Lower leg skin (tissue), 4 donors: Measurements from ENCODE around the gene PTK6. TPM values are rescaled to one million over a fixed set of nuclear protein-coding genes. Genes with fewer than 3 reads are reported as not detected.
"Not testable (repeated sequence)": the region's sequence is repeated elsewhere in the genome, so short reads cannot be mapped to it uniquely, and the experiment has no call there.

Experiments
- DNase-seq, 2 donors: peaks; one replicate each; pipeline ENCODE4 v3.0.0-alpha.2; 2019; ENCODE audit warnings: low spot score in 2 of 2
- H3K4me3 ChIP-seq: fragments of 200-600 bp; sonication (generic); 2 replicates; pipeline ENCODE4 v1.5.1; 2017; ENCODE audit warnings: mild to moderate bottlenecking, low read depth; ENCODE audit not compliant: poor library complexity, severe bottlenecking
- CTCF ChIP-seq, 3 donors: fragments of 450-650 bp; IDR thresholded peaks; one replicate each; pipeline ENCODE4 v1.5.1; 2016; ENCODE audit warnings: antibody characterized with exemption in 3 of 3, mild to moderate bottlenecking in 3 of 3, moderate library complexity in 2 of 3
- POLR2A ChIP-seq, 2 donors: fragments of 450-650 bp; IDR thresholded peaks; one replicate each; pipeline ENCODE4 v1.6.1; 2016 to 2017; ENCODE audit warnings: antibody characterized with exemption in 2 of 2, mild to moderate bottlenecking in 1 of 2, moderate library complexity in 1 of 2
- WGBS, 2 donors: methylation state at CpG; one replicate each; pipeline ENCODE4 v1.1.5; 2018; 5-methylcytosine and 5-hydroxymethylcytosine counted together
- intact Hi-C: fragments of 100-400 bp; cut with DNase I; formaldehyde crosslinking; loops from one replicate; pipeline ENCODE4 v1.15.0; 2023; ENCODE audit warnings: low total_unique reads
- total RNA-seq, 4 donors: library from RNA; depleted of rRNA; stranded (reverse); fragments of >200 nt; gene quantifications; one replicate each; pipeline ENCODE4 v1.1.0, GENCODE V29; 2016

Gene PTK6
- total RNA-seq, 4 donors from 2014 or later = 72.4 to 101 (median 79.9) TPM

- WGBS, 2 donors = 37 to 62% methylated on average over 5 to 6 of the region's 40 CpGs
- peak in 1 of 3 donors; percentile 21 for TF ChIP-seq CTCF (IDR thresholded peaks at IDR 0.05)
- TF ChIP-seq POLR2A (IDR thresholded peaks at IDR 0.05) = no peak
- intact Hi-C loops = no loop called here
- peak within 1 kb of the TSS; percentile 41 for H3K4me3 ChIP-seq
- DNase-seq = peak; percentile 65 to 97
Measured at GRCh38 chr20:63574156-63574828, 37.1 kb upstream of the PTK6 start, which contains the start of gene HELZ2. Gene HELZ2, minus strand, starts transcription at chr20:63574239. Its CDS starts 1,854 bp downstream, at chr20:63572385.

GRCh38 chr20:63573647-63574131 lies 36.5 kb upstream of the PTK6 start:
- TF ChIP-seq CTCF (IDR thresholded peaks at IDR 0.05) = no peak
- WGBS, 2 donors = 2 to 13% methylated on average over 6 to 12 of the region's 24 CpGs
- no peak for DNase-seq
- intact Hi-C loops = no loop called here
- peak overlapping the region; percentile 41 for H3K4me3 ChIP-seq

- no peak for DNase-seq
- intact Hi-C loops = no loop called here
- TF ChIP-seq POLR2A (IDR thresholded peaks at IDR 0.05) = no peak
- no peak for TF ChIP-seq CTCF (IDR thresholded peaks at IDR 0.05)
- H3K4me3 ChIP-seq = peak overlapping the region; percentile 41
- WGBS, 2 donors = 84 to 88% methylated on average over 27 to 33 of the region's 34 CpGs
Measured at GRCh38 chr20:63572788-63573646, 35.8 kb upstream of the PTK6 start.

GRCh38 chr20:63572071-63572787 lies 35.1 kb upstream of the PTK6 start:
- H3K4me3 ChIP-seq = no peak overlapping the region
- 94 to 96% methylated on average over 31 to 34 of the region's 48 CpGs for WGBS, 2 donors
- no peak for DNase-seq
- intact Hi-C loops = no loop called here
- TF ChIP-seq CTCF (IDR thresholded peaks at IDR 0.05) (no peak), POLR2A (IDR thresholded peaks at IDR 0.05) (no peak)

GRCh38 chr20:63571087-63571478 lies 33.9 kb upstream of the PTK6 start:
- H3K4me3 ChIP-seq, intact Hi-C loops, DNase-seq: not testable (repeated sequence)
- WGBS, 2 donors = 73 to 87% methylated on average over 4 to 10 of the region's 11 CpGs
